GM12865 (cell line): ENCODE measurements around the gene OLFML1.

Experiments used
- DNase-seq: peaks from one replicate; pipeline ENCODE4 v3.0.0; 2010; ENCODE audit warnings: low read depth
- H3K4me3 ChIP-seq: 2 replicates; pipeline ENCODE4 v1.5.1; 2011; ENCODE audit warnings: mild to moderate bottlenecking, low read depth, low read length, control low read depth
- CTCF ChIP-seq: IDR thresholded peaks from 2 replicates; pipeline ENCODE4 v1.5.1; 2011; ENCODE audit warnings: low read length, control low read depth, low read depth, inconsistent platforms; ENCODE audit not compliant: insufficient read depth; ENCODE audit errors: missing control alignments

The OLFML1 gene

GRCh38 chr11:7494086-7494745 lies 8.9 kb downstream of the OLFML1 start:
- no peak overlapping the region for H3K4me3 ChIP-seq
- DNase-seq = no peak
- TF ChIP-seq CTCF = no peak

- TF ChIP-seq CTCF = no peak
- DNase-seq = peak; percentile 68
Observed at GRCh38 chr11:7495882-7496551, 10.7 kb downstream of the OLFML1 start.

GRCh38 chr11:7498193-7498592 lies 12.9 kb downstream of the OLFML1 start:
- no peak overlapping the region for H3K4me3 ChIP-seq
- no peak for DNase-seq
- no peak for TF ChIP-seq CTCF

More at GRCh38 chr11:7495882-7496551, 10.7 kb downstream of the OLFML1 start:
- H3K4me3 ChIP-seq = no peak overlapping the region

- H3K4me3 ChIP-seq = no peak overlapping the region
- TF ChIP-seq CTCF = no peak
Observed at GRCh38 chr11:7499081-7499480, 13.8 kb downstream of the OLFML1 start.

GRCh38 chr11:7500251-7500650 lies 14.9 kb downstream of the OLFML1 start:
- no peak for TF ChIP-seq CTCF
- H3K4me3 ChIP-seq = no peak overlapping the region
- DNase-seq = no peak

More at GRCh38 chr11:7499081-7499480, 13.8 kb downstream of the OLFML1 start:
- DNase-seq = no peak

GRCh38 chr11:7501251-7501650 lies 15.9 kb downstream of the OLFML1 start:
- no peak for TF ChIP-seq CTCF
- H3K4me3 ChIP-seq = no peak overlapping the region
- DNase-seq = no peak
